Measurements from ENCODE around the gene MAP2K3.

GRCh38 chr17:21258593-21258992 lies 25.9 kb upstream of the MAP2K3 start:
- TF ChIP-seq CTCF (IDR thresholded peaks at IDR 0.05), result no peak
- no peak for TF ChIP-seq POLR2A (IDR thresholded peaks at IDR 0.05)
